Measurements from ENCODE around the gene SYNE1. TPM values are rescaled to one million over a fixed set of nuclear protein-coding genes. Genes with fewer than 3 reads are reported as not detected.

Gene SYNE1
- total RNA-seq, 1 donor from 2014 or later: 233 TPM

- no peak for TF ChIP-seq CTCF (IDR thresholded peaks at IDR 0.05)
Measured at GRCh38 chr6:152557502-152557901, 79.7 kb downstream of the SYNE1 start.

GRCh38 chr6:152554851-152555250 lies 82.3 kb downstream of the SYNE1 start:
- no peak for DNase-seq (ENCODE audit: low spot score in 2 of 2)
- no peak overlapping the region for H3K4me3 ChIP-seq
- H3K4me1 ChIP-seq: no peaks in the 10 kb centered on the region
- no peak overlapping the region for H3K27ac ChIP-seq
- TF ChIP-seq CTCF (IDR thresholded peaks at IDR 0.05): no peak
- H3K27me3 ChIP-seq: no peaks in the 10 kb centered on the region
- H3K9me3 ChIP-seq: peaks cover 8 to 9% of the 10 kb centered on the region in 2 donors
- no peaks in the 10 kb centered on the region for H3K36me3 ChIP-seq
- intact Hi-C loops (cut with DNase I): no loop called here

More at GRCh38 chr6:152557502-152557901, 79.7 kb downstream of the SYNE1 start:
- Histone ChIP-seq H3K36me3 (no peaks in the 10 kb centered on the region), H3K27ac (no peak overlapping the region), H3K27me3 (no peaks in the 10 kb centered on the region), H3K4me3 (no peak overlapping the region), H3K4me1 (no peaks in the 10 kb centered on the region), H3K9me3 (peaks cover 9 to 13% of the 10 kb centered on the region in 2 donors)
- intact Hi-C loops (cut with DNase I): no loop called here
- no peak for DNase-seq (ENCODE audit: low spot score in 2 of 2)

- Histone ChIP-seq H3K9me3 (peaks cover 5 to 8% of the 10 kb centered on the region in 2 donors), H3K4me1 (no peaks in the 10 kb centered on the region), H3K27me3 (no peaks in the 10 kb centered on the region), H3K4me3 (no peak overlapping the region), H3K36me3 (no peaks in the 10 kb centered on the region), H3K27ac (no peak overlapping the region)
- DNase-seq (ENCODE audit: low spot score in 2 of 2): no peak
- intact Hi-C loops (cut with DNase I): no loop called here
- TF ChIP-seq CTCF (IDR thresholded peaks at IDR 0.05): peak; percentile 40 to 77 (median 56)
Measured at GRCh38 chr6:152552616-152553209, 84.4 kb downstream of the SYNE1 start.

- Histone ChIP-seq H3K4me1 (no peaks in the 10 kb centered on the region), H3K9me3 (no peaks in the 10 kb centered on the region), H3K27me3 (no peaks in the 10 kb centered on the region), H3K4me3 (no peak overlapping the region), H3K27ac (no peak overlapping the region), H3K36me3 (no peaks in the 10 kb centered on the region)
- intact Hi-C loops (cut with DNase I): no loop called here
- TF ChIP-seq CTCF (IDR thresholded peaks at IDR 0.05): no peak
- no peak for DNase-seq (ENCODE audit: low spot score in 2 of 2)
Measured at GRCh38 chr6:152543519-152543918, 93.6 kb downstream of the SYNE1 start.

GRCh38 chr6:152540381-152540780 lies 96.8 kb downstream of the SYNE1 start:
- no peak for DNase-seq (ENCODE audit: low spot score in 2 of 2)
- Histone ChIP-seq H3K27ac (no peak overlapping the region), H3K9me3 (no peaks in the 10 kb centered on the region), H3K4me3 (no peak overlapping the region), H3K36me3 (no peaks in the 10 kb centered on the region), H3K4me1 (no peaks in the 10 kb centered on the region), H3K27me3 (no peaks in the 10 kb centered on the region)
- no peak for TF ChIP-seq CTCF (IDR thresholded peaks at IDR 0.05)
- intact Hi-C loops (cut with DNase I): no loop called here

- intact Hi-C loops (cut with DNase I): no loop called here
- no peak for DNase-seq (ENCODE audit: low spot score in 2 of 2)
- Histone ChIP-seq H3K27me3 (no peaks in the 10 kb centered on the region), H3K27ac (no peak overlapping the region), H3K36me3 (no peaks in the 10 kb centered on the region), H3K4me3 (no peak overlapping the region), H3K4me1 (no peaks in the 10 kb centered on the region), H3K9me3 (no peaks in the 10 kb centered on the region)
- no peak for TF ChIP-seq CTCF (IDR thresholded peaks at IDR 0.05)
Measured at GRCh38 chr6:152534541-152534940, 102.6 kb downstream of the SYNE1 start.

All from ascending aorta (tissue), 2 donors.